ENCODE results near the gene ASF1A. TPM values are rescaled to one million over a fixed set of nuclear protein-coding genes. Genes with fewer than 3 reads are reported as not detected.

The ASF1A gene
- total RNA-seq, 1 donor from 2014 or later: 24.9 TPM

GRCh38 chr6:118914598-118914997 is 20.6 kb downstream of the ASF1A start:
- Mint-ChIP-seq H3K27ac (ENCODE audit: unreplicated experiment) (no peak overlapping the region), H3K4me3 (ENCODE audit: unreplicated experiment) (no peak overlapping the region), H3K9me3 (ENCODE audit: unreplicated experiment) (no peaks in the 10 kb centered on the region), H3K36me3 (ENCODE audit: unreplicated experiment) (peaks cover 54% of the 10 kb centered on the region), H3K27me3 (ENCODE audit: unreplicated experiment) (no peaks in the 10 kb centered on the region), H3K4me1 (ENCODE audit: unreplicated experiment) (no peaks in the 10 kb centered on the region)
- DNase-seq (ENCODE audit: extremely low spot score, unreplicated experiment): no peak
- TF ChIP-seq CTCF (IDR thresholded peaks at IDR 0.05): no peak

- Mint-ChIP-seq H3K9me3 (ENCODE audit: unreplicated experiment) (no peaks in the 10 kb centered on the region), H3K36me3 (ENCODE audit: unreplicated experiment) (peaks cover 65% of the 10 kb centered on the region), H3K27me3 (ENCODE audit: unreplicated experiment) (no peaks in the 10 kb centered on the region), H3K4me1 (ENCODE audit: unreplicated experiment) (no peaks in the 10 kb centered on the region), H3K27ac (ENCODE audit: unreplicated experiment) (no peak overlapping the region), H3K4me3 (ENCODE audit: unreplicated experiment) (no peak overlapping the region)
- no peak for DNase-seq (ENCODE audit: extremely low spot score, unreplicated experiment)
- TF ChIP-seq CTCF (IDR thresholded peaks at IDR 0.05): no peak
These were observed 23.8 kb downstream of the ASF1A start for GRCh38 chr6:118917546-118918328.

GRCh38 chr6:118918329-118918725 is 24.4 kb downstream of the ASF1A start:
- no peak for TF ChIP-seq CTCF (IDR thresholded peaks at IDR 0.05)
- no peak overlapping the region for H3K27ac Mint-ChIP-seq (ENCODE audit: unreplicated experiment)
- H3K27me3 Mint-ChIP-seq (ENCODE audit: unreplicated experiment): no peaks in the 10 kb centered on the region
- no peak for DNase-seq (ENCODE audit: extremely low spot score, unreplicated experiment)
- no peaks in the 10 kb centered on the region for H3K9me3 Mint-ChIP-seq (ENCODE audit: unreplicated experiment)
- H3K36me3 Mint-ChIP-seq (ENCODE audit: unreplicated experiment): peaks cover 61% of the 10 kb centered on the region
- no peak overlapping the region for H3K4me3 Mint-ChIP-seq (ENCODE audit: unreplicated experiment)
- H3K4me1 Mint-ChIP-seq (ENCODE audit: unreplicated experiment): no peaks in the 10 kb centered on the region

- no peak for TF ChIP-seq CTCF (IDR thresholded peaks at IDR 0.05)
- no peaks in the 10 kb centered on the region for H3K27me3 Mint-ChIP-seq (ENCODE audit: unreplicated experiment)
- no peaks in the 10 kb centered on the region for H3K9me3 Mint-ChIP-seq (ENCODE audit: unreplicated experiment)
- no peaks in the 10 kb centered on the region for H3K4me1 Mint-ChIP-seq (ENCODE audit: unreplicated experiment)
- no peak overlapping the region for H3K27ac Mint-ChIP-seq (ENCODE audit: unreplicated experiment)
- no peak for DNase-seq (ENCODE audit: extremely low spot score, unreplicated experiment)
- H3K36me3 Mint-ChIP-seq (ENCODE audit: unreplicated experiment): peaks cover 54% of the 10 kb centered on the region
- no peak overlapping the region for H3K4me3 Mint-ChIP-seq (ENCODE audit: unreplicated experiment)
These were observed 27.1 kb downstream of the ASF1A start for GRCh38 chr6:118921084-118921483.

- Mint-ChIP-seq H3K9me3 (ENCODE audit: unreplicated experiment) (no peaks in the 10 kb centered on the region), H3K4me3 (ENCODE audit: unreplicated experiment) (no peak overlapping the region), H3K27me3 (ENCODE audit: unreplicated experiment) (no peaks in the 10 kb centered on the region), H3K27ac (ENCODE audit: unreplicated experiment) (no peak overlapping the region), H3K36me3 (ENCODE audit: unreplicated experiment) (peaks cover 53% of the 10 kb centered on the region), H3K4me1 (ENCODE audit: unreplicated experiment) (no peaks in the 10 kb centered on the region)
- DNase-seq (ENCODE audit: extremely low spot score, unreplicated experiment): no peak
- TF ChIP-seq CTCF (IDR thresholded peaks at IDR 0.05): no peak
These were observed 29.1 kb downstream of the ASF1A start for GRCh38 chr6:118923035-118923434.

Data from osteocyte (in vitro differentiated cells).